GM12801 (cell line): ENCODE data around the gene KEAP1.

Experiments
- TF ChIP-seq, protein P1 (sequence below): IDR thresholded peaks from one replicate; pipeline ENCODE4 v1.5.1; 2011; ENCODE audit warnings: control low read depth; ENCODE audit not compliant: insufficient read length; ENCODE audit errors: extremely low read depth

The KEAP1 gene

DNA sequence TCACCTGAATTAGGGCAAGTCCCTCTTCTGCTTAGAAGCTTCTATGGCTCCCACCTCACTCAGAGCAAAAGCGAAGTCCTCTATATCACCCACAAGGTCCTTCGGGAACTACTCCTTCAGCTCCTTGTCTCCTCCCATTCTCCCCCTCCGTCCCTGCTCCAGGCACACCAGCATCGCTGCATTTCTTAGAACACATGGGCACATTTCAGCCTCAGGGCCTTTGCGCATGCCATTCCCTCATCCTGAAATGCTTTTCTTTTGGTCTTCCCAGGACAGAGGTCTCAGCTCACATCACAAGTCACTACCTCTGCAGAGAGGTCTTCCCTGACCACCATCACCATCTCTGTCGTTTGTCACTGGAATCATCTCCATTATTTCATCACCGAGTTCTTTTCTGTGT lies 10.1 kb upstream of the KEAP1 start:
- TF ChIP-seq, protein P1, sequence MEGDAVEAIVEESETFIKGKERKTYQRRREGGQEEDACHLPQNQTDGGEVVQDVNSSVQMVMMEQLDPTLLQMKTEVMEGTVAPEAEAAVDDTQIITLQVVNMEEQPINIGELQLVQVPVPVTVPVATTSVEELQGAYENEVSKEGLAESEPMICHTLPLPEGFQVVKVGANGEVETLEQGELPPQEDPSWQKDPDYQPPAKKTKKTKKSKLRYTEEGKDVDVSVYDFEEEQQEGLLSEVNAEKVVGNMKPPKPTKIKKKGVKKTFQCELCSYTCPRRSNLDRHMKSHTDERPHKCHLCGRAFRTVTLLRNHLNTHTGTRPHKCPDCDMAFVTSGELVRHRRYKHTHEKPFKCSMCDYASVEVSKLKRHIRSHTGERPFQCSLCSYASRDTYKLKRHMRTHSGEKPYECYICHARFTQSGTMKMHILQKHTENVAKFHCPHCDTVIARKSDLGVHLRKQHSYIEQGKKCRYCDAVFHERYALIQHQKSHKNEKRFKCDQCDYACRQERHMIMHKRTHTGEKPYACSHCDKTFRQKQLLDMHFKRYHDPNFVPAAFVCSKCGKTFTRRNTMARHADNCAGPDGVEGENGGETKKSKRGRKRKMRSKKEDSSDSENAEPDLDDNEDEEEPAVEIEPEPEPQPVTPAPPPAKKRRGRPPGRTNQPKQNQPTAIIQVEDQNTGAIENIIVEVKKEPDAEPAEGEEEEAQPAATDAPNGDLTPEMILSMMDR = no peak

DNA sequence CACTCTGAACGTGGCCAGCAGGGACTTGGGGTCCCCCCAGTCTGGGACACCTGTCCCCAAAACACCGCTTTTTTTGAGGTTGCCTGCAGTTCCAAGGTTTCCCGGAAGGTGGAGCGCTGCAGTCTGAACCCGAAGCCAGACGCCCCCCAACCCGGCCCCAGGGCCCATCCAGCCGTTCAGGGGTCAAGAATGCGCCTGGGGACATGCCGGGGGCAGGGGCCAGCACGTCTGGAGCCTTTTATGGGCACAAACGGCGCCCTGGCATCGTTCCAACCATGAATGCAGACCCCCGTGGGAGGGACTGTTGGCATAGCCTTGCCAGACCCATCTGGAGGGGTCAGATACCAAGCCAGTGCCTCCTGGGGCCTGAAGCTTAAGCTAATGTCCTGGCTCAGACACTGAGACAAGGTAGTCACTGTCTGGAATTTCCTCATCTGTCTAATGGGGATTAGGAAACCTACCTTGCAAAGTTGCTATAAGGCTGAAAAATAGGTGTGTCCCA lies 7.2 kb upstream of the KEAP1 start:
- TF ChIP-seq, protein P1 = no peak

DNA sequence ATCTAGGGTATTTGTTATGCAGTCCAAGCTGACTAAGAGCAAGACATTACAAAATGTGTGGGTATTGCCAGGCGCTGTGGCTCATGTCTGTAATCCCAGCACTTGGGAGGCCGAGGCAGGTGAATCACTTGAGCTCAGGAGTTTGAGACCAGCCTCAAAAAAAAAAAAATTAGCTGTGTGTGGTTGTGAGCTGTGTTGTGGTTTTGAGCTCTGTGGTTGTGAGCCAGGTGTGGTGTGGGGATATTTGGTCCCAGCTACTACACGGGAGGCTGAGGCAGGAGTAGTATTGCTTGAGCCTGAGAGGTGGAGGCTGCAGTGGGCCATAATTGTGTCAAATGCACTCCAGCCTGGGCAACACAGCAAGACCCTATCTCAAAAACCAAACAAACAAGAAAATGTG lies 5.6 kb upstream of the KEAP1 start:
- TF ChIP-seq, protein P1 = no peak

DNA sequence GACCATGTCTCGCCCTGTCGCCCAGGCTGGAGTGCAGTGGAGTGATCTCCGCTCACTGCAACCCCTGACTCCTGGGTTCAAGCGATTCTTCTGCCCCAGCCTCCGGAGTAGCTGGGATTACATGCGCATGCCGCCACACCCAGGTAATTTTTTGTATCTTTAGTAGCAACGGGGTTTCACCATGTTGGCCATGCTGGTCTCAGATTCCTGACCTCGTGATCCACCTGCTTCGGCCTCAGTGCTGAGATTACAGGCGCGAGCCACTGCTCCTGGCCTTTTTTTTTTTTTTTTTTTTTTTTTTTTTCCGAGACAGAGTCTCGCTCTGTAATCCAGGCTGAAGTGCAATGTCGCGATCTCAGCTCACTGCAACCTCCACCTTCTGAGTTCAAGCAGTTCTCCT lies 4.9 kb upstream of the KEAP1 start:
- TF ChIP-seq, protein P1 = no peak

DNA sequence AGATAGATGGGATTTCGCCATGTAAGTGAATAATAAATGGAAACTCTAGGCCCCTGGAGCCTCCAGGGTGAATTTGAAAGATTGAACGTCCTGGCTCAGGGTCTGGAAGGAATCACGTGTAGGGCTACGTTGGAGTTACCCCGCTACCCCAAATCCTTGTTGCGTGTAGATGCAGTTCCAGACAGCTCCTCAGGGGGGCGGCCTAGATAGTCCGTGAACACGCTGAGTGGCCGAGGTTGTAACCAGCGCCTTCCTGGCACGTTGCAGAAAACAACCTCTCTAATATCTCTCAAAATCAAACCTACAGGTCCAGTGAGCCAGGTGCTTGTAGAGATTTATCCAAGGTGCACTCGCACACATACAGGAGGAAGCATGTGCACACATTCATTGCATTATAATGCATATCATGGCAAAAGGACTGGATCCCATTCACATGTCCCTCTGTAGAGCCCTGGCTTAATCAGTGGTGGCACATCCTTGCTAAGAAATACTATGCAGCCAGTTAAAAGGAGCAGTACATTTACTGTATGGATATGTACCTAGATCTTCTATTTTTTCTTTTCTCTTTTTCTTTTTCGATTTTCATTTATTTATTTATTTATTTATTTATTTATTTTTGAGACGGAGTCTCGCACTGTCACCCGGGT lies 2.5 kb upstream of the KEAP1 start:
- TF ChIP-seq, protein P1 = no peak

DNA sequence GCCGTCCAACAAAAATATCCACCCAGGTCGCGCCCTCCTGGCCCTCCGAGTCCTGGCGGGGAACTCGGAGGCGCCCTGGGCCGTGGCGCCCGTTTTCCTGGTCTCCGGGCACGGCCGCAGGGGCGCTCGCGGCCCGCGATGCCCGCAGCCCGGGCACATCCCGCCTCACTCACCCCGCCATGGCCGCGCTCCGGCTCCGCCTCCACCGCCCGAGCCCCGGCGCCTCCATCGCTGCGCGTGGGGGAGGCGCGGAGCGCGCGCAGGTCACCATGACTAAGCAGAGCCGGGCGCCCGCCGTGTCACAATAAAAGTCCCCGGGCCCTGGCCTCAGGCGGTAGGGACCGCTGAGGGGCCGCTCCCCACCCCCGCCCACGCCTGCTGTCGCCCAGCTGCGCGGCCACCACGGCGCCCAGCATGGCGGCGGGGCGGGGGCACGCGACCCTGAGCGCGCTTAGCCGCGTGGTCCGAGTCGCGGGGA lies 593 bp downstream of the KEAP1 start:
- TF ChIP-seq, protein P1 = no peak

DNA sequence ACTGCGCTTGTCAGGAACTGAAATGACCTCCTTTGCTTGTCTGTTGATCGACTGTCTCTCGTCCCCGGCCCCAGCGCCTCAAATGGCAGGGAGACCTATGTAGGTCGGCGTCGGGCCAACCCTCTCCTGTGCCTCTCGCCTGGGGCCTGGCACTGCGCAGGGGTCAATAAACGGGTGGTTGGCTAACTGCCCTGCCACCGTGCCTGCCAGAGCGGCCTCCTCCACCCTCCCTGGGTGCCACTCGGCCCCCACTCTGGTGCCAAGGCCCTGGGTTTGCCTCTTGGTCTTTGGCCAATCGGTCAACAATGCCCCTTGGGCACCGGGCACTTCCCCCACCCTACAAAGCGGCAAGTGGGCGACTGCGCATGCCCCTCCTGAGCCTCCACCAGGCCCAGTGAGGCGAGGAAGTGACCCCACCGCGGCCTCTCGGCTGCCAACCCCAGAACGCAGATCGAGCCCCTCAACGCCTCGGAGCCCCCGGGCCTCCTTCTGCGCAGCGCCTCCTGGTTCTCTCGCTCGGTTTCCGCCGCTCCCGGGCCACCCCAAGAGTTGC lies 1.1 kb downstream of the KEAP1 start:
- TF ChIP-seq, protein P1 = no peak
